HG02623 (cell line): Measurements from ENCODE around the gene ADGRF3.
"Not testable (repeated sequence)": the region's sequence is repeated elsewhere in the genome, so short reads cannot be mapped to it uniquely, and the experiment has no call there.

Experiments
- ATAC-seq: cut with Tn5 transposase; IDR thresholded peaks from one replicate; pipeline ENCODE4 v1.9.1; 2021; ENCODE audit warnings: moderate library complexity; ENCODE audit not compliant: unreplicated experiment

The ADGRF3 gene

DNA sequence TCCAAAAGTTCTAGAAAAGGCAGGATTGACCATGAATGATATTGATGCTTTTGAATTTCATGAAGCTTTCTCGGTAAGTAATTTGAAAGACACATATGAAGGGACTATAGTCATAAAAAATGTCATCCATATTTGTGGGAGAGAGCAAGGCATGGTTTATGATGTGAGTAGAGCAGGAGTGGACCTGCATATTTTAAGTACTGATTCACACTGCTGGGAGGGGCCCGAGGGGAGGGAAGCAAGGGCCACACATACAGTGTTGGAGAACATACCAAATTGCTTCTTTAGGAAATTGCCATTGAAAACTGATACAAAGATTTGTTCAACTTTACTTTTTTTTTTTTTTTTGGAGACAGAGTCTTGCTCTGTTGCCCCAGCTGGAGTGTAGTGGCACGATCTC is 62.5 kb downstream of the ADGRF3 start:
- no peak for ATAC-seq

DNA sequence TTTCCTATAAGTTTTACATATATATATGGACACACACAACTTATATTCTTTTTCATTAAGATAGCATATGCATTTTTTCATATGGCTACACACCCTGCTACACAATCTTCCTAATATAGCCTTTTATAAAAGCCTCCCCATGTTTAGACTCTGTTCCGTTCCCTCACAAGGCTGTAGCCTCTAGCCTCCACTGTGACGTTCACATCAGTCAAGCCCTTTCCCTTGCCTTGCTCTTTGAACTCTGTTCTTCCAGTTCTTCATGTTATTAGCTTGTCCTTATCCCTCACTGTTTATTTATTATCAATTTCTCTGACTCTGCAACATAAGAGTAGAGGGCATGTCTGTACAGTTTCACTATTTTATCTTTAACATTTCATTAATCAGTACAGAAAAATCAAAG is 63.0 kb downstream of the ADGRF3 start:
- ATAC-seq = no peak

DNA sequence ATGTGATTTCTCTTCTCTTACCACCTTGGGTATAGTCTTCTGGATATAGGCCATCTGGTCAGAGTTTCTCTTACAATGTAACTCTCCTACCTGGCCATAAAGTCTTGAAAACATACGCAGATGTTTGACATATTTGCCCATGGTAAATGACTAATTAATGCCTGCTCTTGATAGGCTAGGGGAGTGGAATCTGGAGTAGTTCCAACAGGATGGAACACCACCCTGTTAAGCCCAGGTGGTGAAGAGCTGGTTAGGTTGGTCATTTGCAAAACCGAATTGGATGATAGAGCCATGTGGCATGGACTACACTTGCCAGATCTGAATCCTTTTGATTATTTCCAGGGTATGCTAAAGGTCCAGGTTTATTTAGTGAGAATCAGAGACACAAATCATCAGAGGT is 65.4 kb downstream of the ADGRF3 start:
- ATAC-seq = no peak

DNA sequence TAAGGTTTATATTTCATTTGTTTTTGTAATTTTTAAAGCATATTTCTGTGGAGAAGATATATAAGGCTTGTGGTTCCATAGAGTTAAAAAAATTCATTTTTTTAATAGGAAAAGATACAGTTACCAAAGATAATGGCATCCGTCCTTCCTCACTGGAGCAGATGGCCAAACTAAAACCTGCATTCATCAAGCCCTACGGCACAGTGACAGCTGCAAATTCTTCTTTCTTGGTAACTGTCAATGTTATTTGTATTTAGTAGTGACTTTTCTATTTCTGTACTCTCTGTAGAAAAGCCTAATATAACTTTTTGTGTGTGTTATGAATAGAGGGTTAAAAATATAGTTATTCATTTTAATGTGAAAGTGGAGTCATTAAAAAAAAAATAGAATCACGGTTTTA is 66.7 kb downstream of the ADGRF3 start:
- no peak for ATAC-seq

DNA sequence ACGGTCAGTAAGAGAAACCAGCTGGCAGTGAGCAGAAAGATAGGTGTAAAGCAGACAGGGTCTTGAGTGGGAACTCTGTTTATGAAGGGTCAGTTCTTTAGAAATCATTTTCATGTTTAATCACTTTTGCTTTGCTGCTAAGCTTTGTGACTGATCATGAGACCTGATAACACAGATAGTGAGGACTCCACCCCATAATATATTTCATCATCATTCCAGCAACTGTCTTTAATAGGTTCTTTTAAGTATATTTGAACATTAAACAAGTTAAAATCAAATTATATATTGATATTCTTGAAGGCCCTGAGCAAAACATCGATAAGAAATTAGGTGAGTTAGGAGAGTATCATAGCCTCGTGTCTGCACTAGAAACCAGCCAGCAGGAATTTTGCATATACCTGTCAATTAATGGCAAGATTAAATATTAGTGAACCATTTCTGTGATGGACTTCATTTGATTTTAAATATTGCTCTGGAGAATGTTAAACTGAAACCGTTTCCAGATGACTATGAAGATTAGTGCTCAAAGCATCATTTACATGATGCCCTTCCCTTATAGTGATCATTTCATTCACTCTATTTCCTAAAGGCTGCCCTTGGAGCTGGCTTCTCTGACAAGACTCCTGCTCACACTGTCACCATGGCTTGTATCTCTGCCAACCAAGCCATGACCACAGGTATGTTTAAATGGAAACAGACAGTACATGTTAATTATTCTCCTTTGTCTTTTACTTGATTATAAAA is 69.9 kb downstream of the ADGRF3 start:
- ATAC-seq = no peak

DNA sequence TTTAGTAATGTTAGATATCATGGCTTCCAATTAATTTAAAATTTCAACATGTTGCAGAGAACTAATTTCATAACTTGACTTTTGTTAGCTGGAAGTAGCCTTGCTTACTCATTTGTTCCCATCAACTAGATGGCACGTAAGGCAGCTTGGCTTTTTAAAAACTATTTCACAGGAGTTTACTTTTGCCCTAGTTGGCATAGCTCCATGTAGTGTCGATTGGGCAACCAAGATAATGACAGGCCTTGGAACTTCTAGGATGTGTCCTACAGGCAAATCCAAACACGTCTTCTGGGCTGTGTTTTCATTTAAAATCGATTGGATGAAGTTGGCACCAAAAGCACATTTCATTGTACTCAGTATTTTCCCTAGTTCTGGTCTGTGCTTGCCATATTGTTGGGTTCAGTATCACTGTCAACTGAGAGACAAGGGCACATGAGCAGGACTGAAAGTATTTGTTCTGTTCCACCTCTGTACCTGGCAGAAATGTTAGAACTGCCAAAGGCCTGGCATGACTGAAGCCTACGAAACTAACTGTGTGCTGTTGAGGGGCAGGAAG is 72.5 kb downstream of the ADGRF3 start:
- ATAC-seq = no peak

DNA sequence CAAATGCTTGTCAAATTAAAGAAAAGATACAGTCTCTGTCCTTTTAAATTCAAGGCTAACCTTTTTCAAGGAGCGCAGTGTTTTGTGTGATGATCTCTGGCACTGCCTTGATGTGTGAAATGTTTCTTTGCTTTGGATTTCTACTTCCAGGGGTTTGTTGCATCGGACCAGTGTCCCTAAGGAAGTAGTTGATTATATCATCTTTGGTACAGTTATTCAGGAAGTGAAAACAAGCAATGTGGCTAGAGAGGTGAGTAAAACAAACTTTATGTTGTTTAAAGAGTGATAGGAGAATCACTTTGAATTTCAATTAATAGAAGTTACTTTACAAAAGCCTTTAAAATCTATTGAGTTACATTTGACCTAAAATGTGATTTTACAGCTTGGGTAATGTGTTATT is 73.1 kb downstream of the ADGRF3 start:
- no peak for ATAC-seq

DNA sequence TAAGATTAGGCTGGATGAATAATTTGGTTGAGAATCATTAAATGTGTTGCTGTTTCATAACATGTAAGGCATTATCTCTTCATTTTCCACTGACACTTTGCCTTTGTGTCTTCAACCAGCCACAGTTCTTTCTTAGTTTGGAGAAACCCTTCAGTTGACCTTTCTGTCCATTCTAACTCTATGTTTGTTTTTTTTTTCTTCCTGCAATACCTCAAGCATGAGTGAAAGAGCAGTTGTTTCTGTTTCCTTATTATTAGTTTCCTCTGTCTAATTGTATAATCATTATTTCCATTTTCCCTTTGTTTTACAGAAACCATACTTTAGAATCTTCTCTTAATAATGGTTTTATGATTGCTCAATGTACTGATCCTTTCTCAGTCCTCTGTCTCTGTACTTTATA is 76.2 kb downstream of the ADGRF3 start:
- ATAC-seq = no peak

DNA sequence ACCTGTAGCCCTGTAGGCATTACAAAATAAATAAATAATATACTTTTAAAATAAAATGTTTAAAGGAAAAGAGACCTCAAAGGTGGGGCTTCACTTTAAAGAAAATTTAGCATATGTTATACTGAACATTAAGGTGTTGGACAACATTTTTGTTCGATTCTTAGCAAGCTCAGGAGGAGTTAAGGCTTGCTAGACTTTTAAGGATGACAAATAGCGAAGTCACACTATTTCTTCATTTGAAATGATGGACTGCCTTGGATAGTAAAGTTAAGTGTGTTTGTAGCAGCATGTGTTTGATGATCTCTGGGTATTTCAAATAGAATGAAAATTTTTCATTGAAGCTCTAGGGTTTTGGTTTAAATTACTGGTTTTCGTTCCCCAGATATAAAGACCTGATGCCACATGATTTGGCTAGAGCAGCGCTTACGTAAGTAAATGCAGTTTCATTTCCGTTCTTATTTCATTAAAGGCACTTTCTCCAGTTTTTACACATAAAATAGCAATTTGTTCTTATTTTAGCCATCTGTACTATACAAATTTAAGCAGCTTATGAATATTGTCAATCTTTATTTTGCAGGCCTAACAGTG is 76.9 kb downstream of the ADGRF3 start:
- no peak for ATAC-seq

DNA sequence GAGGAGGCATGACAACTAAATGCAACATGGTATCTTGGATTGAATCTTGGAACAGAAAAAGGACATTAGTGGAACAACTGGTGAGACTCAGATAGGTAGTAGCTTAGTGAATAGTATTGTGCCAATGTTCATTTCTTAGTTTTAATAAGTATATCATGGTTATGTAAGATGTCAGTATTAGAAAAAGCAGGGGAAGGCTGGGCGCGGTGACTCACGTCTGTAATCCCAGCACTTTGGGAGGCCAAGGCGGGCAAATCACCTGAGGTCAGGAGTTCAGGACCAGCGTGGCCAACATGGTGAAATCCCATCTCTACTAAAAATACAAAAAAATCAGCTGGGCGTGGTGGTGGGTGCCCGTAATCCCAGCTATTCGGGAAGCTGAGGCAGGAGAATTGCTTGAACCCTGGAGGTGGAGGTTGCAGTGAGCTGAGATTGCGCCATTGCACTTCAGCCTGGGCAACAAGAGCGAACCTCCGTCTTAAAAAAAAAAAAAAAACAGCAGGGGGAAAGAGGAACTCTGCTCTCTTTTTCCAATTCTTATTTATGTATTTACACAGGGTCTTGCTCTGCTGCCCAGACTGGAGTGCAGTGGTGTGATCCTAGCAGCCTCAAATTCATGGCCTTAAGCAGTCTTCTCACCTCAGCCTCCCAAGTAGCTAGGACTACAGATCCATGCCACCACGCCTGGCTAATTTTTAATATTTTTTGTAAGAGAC is 77.8 kb downstream of the ADGRF3 start:
- ATAC-seq = not testable (repeated sequence)

DNA sequence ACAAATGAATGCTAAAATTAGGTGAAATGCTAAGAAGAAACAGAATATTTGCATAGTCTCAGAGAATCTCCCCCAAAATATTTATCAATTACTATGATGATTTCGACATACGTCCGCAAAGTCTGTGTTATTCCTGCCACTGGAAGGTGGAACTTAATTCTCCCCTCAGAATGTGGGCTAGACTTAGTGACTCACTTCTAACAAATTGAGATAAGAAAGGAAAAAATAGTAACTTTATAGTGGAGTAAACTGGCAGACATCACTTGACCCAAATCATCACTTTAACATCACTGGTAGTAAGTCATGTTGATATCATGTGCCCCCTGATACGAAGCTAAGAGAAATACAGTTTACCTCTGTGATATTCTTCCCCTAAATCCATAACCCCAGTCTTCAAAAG is 78.4 kb downstream of the ADGRF3 start:
- no peak for ATAC-seq

DNA sequence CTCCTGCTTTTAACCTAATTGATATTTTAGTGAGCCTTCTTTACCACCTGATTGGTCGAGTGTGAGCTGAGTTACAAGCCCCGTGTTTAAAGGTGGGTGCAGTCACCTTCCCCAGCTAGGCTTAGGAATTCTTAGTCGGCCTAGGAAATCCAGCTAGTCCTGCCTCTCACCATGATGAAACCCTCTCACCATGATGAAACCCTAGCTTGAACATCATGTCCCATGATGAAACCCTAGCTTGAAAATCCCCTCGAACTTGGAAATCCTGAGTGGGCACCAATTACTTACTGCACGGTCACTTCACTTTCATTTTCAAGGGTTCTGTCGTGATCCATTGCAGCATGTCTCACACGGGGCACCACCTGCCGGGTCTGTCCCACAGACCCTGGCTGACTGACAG is 87.8 kb downstream of the ADGRF3 start:
- not testable (repeated sequence) for ATAC-seq
